NB4 (cell line): ENCODE data around the gene ERICH4.

ENCODE experiments used
- CTCF ChIP-seq: IDR thresholded peaks from one replicate; pipeline ENCODE4 v1.5.1; 2012; ENCODE audit warnings: low read depth, low read length
- MAX ChIP-seq: IDR thresholded peaks from 2 replicates; pipeline ENCODE4 v1.6.1; 2011; ENCODE audit warnings: low read depth, low read length
- POLR2A ChIP-seq: IDR thresholded peaks from 2 replicates; pipeline ENCODE4 v1.6.1; 2011; ENCODE audit warnings: mild to moderate bottlenecking; ENCODE audit not compliant: insufficient read length; ENCODE audit errors: extremely low read depth

GRCh38 chr19:41456342-41456918 lies 13.5 kb downstream of the ERICH4 start:
- no peak for TF ChIP-seq CTCF
- TF ChIP-seq MAX, result no peak
- TF ChIP-seq POLR2A, result no peak
